ENCODE data around the gene DHRS3.

Gene DHRS3

GRCh38 chr1:12615865-12616708 lies 1.9 kb downstream of the DHRS3 start:
- peak; percentile 16 for DNase-seq

GRCh38 chr1:12615159-12615864 lies 2.7 kb downstream of the DHRS3 start:
- DNase-seq, result peak; percentile 76

GRCh38 chr1:12614402-12615158 lies 3.4 kb downstream of the DHRS3 start:
- no peak for DNase-seq

- DNase-seq, result no peak
Observed at GRCh38 chr1:12613180-12613579, 4.8 kb downstream of the DHRS3 start.

GRCh38 chr1:12610941-12611340 lies 7.1 kb downstream of the DHRS3 start:
- no peak for DNase-seq

GRCh38 chr1:12610305-12610935 lies 7.6 kb downstream of the DHRS3 start:
- no peak for DNase-seq

GRCh38 chr1:12609469-12610003 lies 8.5 kb downstream of the DHRS3 start:
- DNase-seq, result no peak

GRCh38 chr1:12608311-12608957 lies 9.6 kb downstream of the DHRS3 start:
- DNase-seq, result no peak

- no peak for DNase-seq
Observed at GRCh38 chr1:12607263-12607662, 10.7 kb downstream of the DHRS3 start.

- no peak for DNase-seq
Observed at GRCh38 chr1:12604986-12605385, 13.0 kb downstream of the DHRS3 start.

- DNase-seq, result peak; percentile 96
Observed at GRCh38 chr1:12604114-12604874, 13.7 kb downstream of the DHRS3 start.

GRCh38 chr1:12603224-12603623 lies 14.8 kb downstream of the DHRS3 start:
- DNase-seq, result no peak

GRCh38 chr1:12602659-12603024 lies 15.4 kb downstream of the DHRS3 start:
- DNase-seq, result no peak

- DNase-seq, result peak; percentile 90
Observed at GRCh38 chr1:12601700-12602658, 16.0 kb downstream of the DHRS3 start.

GRCh38 chr1:12600880-12601633 lies 17.0 kb downstream of the DHRS3 start:
- no peak for DNase-seq

GRCh38 chr1:12600335-12600734 lies 17.7 kb downstream of the DHRS3 start:
- DNase-seq, result no peak

GRCh38 chr1:12599657-12600056 lies 18.4 kb downstream of the DHRS3 start:
- no peak for DNase-seq

GRCh38 chr1:12598974-12599373 lies 19.0 kb downstream of the DHRS3 start:
- no peak for DNase-seq

- no peak for DNase-seq
Observed at GRCh38 chr1:12597792-12598191, 20.2 kb downstream of the DHRS3 start.

Measured in MV-4-11 (cell line).